K562 (cell line): Measurements from ENCODE around the gene AHCYL2. TPM values are rescaled to one million over a fixed set of nuclear protein-coding genes. Genes with fewer than 3 reads are reported as not detected.

ENCODE experiments used
- CHD7 ChIP-seq: fragments of 200-600 bp; sonication (generic); IDR thresholded peaks from one replicate; pipeline ENCODE4 v1.6.1; 2012; ENCODE audit warnings: mild to moderate bottlenecking, low read depth, low read length, inconsistent platforms
- CREB1 ChIP-seq, 2 experiments: sonication (generic) in 1 of 2; formaldehyde crosslinking in 1 of 2; IDR thresholded peaks; 2 replicates each; pipeline versions ENCODE4 v1.6.1 to v1.8.0; 2012 to 2022; ENCODE audit warnings: inconsistent platforms in 1 of 2, mild to moderate bottlenecking in 1 of 2, missing genetic modification reagents in 1 of 2, moderate library complexity in 1 of 2
- HDGF ChIP-seq: fragments of 450-650 bp; IDR thresholded peaks from 2 replicates; pipeline ENCODE4 v1.6.1; 2016
- JUN ChIP-seq, 2 experiments: sonication (generic) in 1 of 2; formaldehyde crosslinking in 1 of 2; IDR thresholded peaks; 2 replicates each; pipeline versions ENCODE4 v1.6.1 to v1.8.0; 2012 to 2022; ENCODE audit warnings: borderline replicate concordance in 2 of 2, mild to moderate bottlenecking in 2 of 2, improper control_type of control experiment in 1 of 2, low read depth in 1 of 2, low read length in 1 of 2, missing genetic modification reagents in 1 of 2
- JUNB ChIP-seq: fragments of 450-650 bp; formaldehyde crosslinking; conservative IDR thresholded peaks from 2 replicates; pipeline ENCODE4 v1.4.0; 2020; ENCODE audit warnings: mild to moderate bottlenecking
- KDM1A ChIP-seq, 2 experiments: fragments of 450-650 bp; IDR thresholded peaks; 2 replicates each; pipeline ENCODE4 v1.6.1; 2016; ENCODE audit warnings: mild to moderate bottlenecking in 2 of 2
- L3MBTL2 ChIP-seq: fragments of 450-650 bp; IDR thresholded peaks from 2 replicates; pipeline ENCODE4 v1.6.1; 2016; ENCODE audit warnings: mild to moderate bottlenecking, moderate library complexity
- MTA1 ChIP-seq: fragments of 450-650 bp; IDR thresholded peaks from 2 replicates; pipeline ENCODE4 v1.6.1; 2017; ENCODE audit warnings: borderline replicate concordance
- NFYB ChIP-seq: IDR thresholded peaks from 2 replicates; pipeline ENCODE4 v1.6.1; 2011; ENCODE audit warnings: mild to moderate bottlenecking, moderate library complexity; ENCODE audit not compliant: insufficient read length; ENCODE audit errors: extremely low read depth
- NR2C1 ChIP-seq, 2 experiments: fragments of 450-650 bp; IDR thresholded peaks; 2 replicates each; pipeline ENCODE4 v1.6.1; 2017; ENCODE audit warnings: mild to moderate bottlenecking in 2 of 2, antibody characterized with exemption in 1 of 2, inconsistent platforms in 1 of 2, missing compliant biosample characterization in 1 of 2, missing genetic modification characterization in 1 of 2
- PML ChIP-seq: IDR thresholded peaks from 2 replicates; pipeline ENCODE4 v1.6.1; 2012; ENCODE audit warnings: low read length, inconsistent platforms
- RBM39 ChIP-seq: fragments of 200-400 bp; formaldehyde crosslinking; optimal IDR thresholded peaks from 2 replicates; pipeline ENCODE3; 2018; ENCODE audit warnings: low read depth, low read length
- TAL1 ChIP-seq: fragments of 450-650 bp; IDR thresholded peaks from 2 replicates; pipeline ENCODE4 v1.6.1; 2016; ENCODE audit warnings: mild to moderate bottlenecking
- TCF3 ChIP-seq: sonication (generic); formaldehyde crosslinking; IDR thresholded peaks from 2 replicates; pipeline ENCODE4 v1.4.0; 2020; ENCODE audit warnings: mild to moderate bottlenecking, missing genetic modification reagents
- TOE1 ChIP-seq, 2 experiments: fragments of 450-650 bp in 1 of 2; sonication (generic) in 1 of 2; formaldehyde crosslinking in 1 of 2; IDR thresholded peaks; 2 replicates each; pipeline versions ENCODE4 v1.7.1 to v1.8.0; 2016 to 2022; ENCODE audit warnings: borderline replicate concordance in 2 of 2, mild to moderate bottlenecking in 2 of 2, antibody characterized with exemption in 1 of 2, inconsistent platforms in 1 of 2, low read depth in 1 of 2, missing genetic modification reagents in 1 of 2, moderate library complexity in 1 of 2
- ZNF384 ChIP-seq: IDR thresholded peaks from 2 replicates; pipeline ENCODE4 v1.6.1; 2012; ENCODE audit warnings: low read depth, low read length, improper control_type of control experiment
- ZNF766 ChIP-seq: fragments of 200-800 bp; sonication (Bioruptor generic); conservative IDR thresholded peaks from 2 replicates; pipeline ENCODE4 v1.6.1; 2016; ENCODE audit warnings: missing genetic modification characterization, missing compliant biosample characterization
- polyA plus RNA-seq, 8 experiments: library from polyadenylated mRNA; depleted of rRNA in 4 of 8; stranded (reverse) in 5 of 8; unstranded in 3 of 8; fragments of >200 nt; fragmentation: Nextera tagmentation in 2 of 8; fragmentation: Illumina TruSeq in 1 of 8; extraction: Ambion mirVana in 2 of 8; extraction: Trizol in 1 of 8; gene quantifications; 2 replicates each; pipeline versions ENCODE4 v1.2.1 to v1.2.3, GENCODE V29; 2011 to 2014; ENCODE audit warnings: inconsistent platforms in 1 of 8, missing spikeins in 1 of 8
- total RNA-seq, 7 experiments: library from RNA; depleted of rRNA in 6 of 7; stranded (reverse); fragments of >200 nt in 6 of 7; fragmentation: Illumina TruSeq in 2 of 7; extraction: Trizol in 2 of 7; gene quantifications; 2 replicates each; pipeline versions ENCODE4 v1.2.1 to v1.2.3, GENCODE V29; 2011 to 2021; ENCODE audit warnings: low replicate concordance in 1 of 7

Gene AHCYL2
- total and polyA plus RNA-seq, 9 of the 15 experiments (the other 6 are each of a cell fraction or from before 2014, with no cell fraction given), result 0.93 to 10.5 (median 5.2) TPM

- 0 out of 2 replicates have a peak, but pooled peaks have one; percentile 29 for TF ChIP-seq MTA1
- no peak for TF ChIP-seq NFYB
- no peak for TF ChIP-seq ZNF384
- TF ChIP-seq CREB1 (IDR thresholded peaks at IDR 0.05), result peak; percentile 8; the same call in 1 of the 2 replicates
- no peak for TF ChIP-seq CREB1 (CRISPR knock-in tag; IDR thresholded peaks at IDR 0.05)
- no peak for TF ChIP-seq NR2C1 (IDR thresholded peaks at IDR 0.05)
- TF ChIP-seq NR2C1 (tag; IDR thresholded peaks at IDR 0.05), result no peak
- TF ChIP-seq TAL1, result peak; percentile 62
- TF ChIP-seq ZNF766, result 0 out of 2 replicates have a peak, but pooled peaks have one; percentile 50
- peak; percentile 77 for TF ChIP-seq RBM39
- TF ChIP-seq KDM1A (IDR thresholded peaks at IDR 0.05), result no peak; a peak in 1 of 4 replicates
- TF ChIP-seq PML, result 0 out of 2 replicates have a peak, but pooled peaks have one; percentile 6
- TF ChIP-seq HDGF, result peak; percentile 78
- no peak for TF ChIP-seq TOE1 (IDR thresholded peaks at IDR 0.05; ENCODE audit: borderline replicate concordance)
- TF ChIP-seq TOE1 (CRISPR knock-in tag; IDR thresholded peaks at IDR 0.05; ENCODE audit: borderline replicate concordance, low read depth), result no peak
- TF ChIP-seq CHD7, result peak; percentile 31
- TF ChIP-seq JUN (IDR thresholded peaks at IDR 0.05; ENCODE audit: borderline replicate concordance, low read depth, low read length), result no peak
- peak; percentile 29; the same call in 1 of the 2 replicates for TF ChIP-seq JUN (CRISPR knock-in tag; IDR thresholded peaks at IDR 0.05; ENCODE audit: borderline replicate concordance)
- peak; percentile 26; the same call in 1 of the 2 replicates for TF ChIP-seq L3MBTL2
- 0 out of 2 replicates have a peak, but pooled peaks have one; percentile 29 for TF ChIP-seq JUNB (CRISPR knock-in tag)
- peak; percentile 64 for TF ChIP-seq TCF3 (CRISPR knock-in tag)
Observed at GRCh38 chr7:129436335-129436923, 211.6 kb downstream of the AHCYL2 start (continued).
